ENCODE data around the gene SEPSECS.
"Not testable (repeated sequence)": the region's sequence is repeated elsewhere in the genome, so short reads cannot be mapped to it uniquely, and the experiment has no call there.

Gene SEPSECS

GRCh38 chr4:25109511-25109910 is 50.7 kb downstream of the SEPSECS start:
- DNase-seq (ENCODE audit: low read depth) = no peak

- no peak for DNase-seq (ENCODE audit: low read depth)
Measured at GRCh38 chr4:25108556-25108955, 51.7 kb downstream of the SEPSECS start.

DNA sequence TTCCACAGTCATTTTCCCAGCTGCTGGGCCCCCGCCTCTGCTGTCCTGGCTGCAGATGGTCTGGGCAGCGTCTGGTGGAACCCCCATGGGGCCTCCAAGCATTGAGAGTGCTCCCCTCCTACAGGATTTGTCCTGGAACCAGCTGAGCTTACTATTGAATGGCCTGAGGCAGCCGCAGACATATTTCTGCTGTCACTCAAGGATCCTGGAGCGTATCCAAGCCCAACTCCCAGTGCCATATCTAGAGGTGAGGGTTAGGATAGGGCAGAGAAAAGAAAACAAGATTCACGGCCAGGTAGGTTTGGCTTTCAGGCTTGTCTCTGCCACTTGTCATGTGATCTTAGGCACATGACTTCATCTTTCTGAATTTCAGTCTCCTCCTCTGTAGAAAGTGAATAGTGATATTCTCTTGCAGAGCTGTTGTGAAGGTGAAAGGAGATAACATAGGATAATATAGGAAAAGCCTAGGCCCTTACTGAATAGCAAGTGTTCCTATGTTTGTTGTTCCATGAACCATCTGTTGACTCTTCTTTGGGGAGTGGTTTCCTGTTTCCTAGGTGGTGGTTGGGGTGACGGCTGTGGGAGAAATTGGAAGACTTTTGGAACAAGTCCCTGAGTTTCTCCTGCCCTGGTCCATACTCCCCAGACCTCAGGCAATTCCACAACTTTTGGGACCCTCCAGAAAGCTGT is 52.3 kb downstream of the SEPSECS start:
- DNase-seq (ENCODE audit: low read depth) = no peak

GRCh38 chr4:25106363-25107151 is 53.7 kb downstream of the SEPSECS start:
- no peak for DNase-seq (ENCODE audit: low read depth)

GRCh38 chr4:25104591-25104990 is 55.7 kb downstream of the SEPSECS start:
- no peak for DNase-seq (ENCODE audit: low read depth)

DNA sequence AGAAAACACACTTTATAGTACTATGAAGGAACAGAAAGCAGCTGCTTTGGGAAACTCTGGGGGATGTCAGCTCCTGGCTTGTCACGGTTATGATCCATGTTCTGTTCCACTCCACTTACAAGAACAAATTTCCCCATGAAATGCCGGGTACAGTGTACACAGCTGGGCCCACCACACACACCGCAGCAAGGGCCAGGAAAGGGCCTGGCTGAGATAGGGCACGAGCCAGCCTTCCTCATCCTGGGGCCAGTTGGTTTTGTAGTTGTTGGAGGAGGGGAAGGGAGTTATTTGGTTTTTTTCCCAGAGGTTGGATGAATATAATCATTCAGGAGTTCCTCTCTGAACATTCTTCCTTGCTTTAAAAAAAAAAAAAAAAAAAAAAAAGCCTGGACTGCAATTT is 56.8 kb downstream of the SEPSECS start:
- DNase-seq (ENCODE audit: low read depth) = no peak

DNA sequence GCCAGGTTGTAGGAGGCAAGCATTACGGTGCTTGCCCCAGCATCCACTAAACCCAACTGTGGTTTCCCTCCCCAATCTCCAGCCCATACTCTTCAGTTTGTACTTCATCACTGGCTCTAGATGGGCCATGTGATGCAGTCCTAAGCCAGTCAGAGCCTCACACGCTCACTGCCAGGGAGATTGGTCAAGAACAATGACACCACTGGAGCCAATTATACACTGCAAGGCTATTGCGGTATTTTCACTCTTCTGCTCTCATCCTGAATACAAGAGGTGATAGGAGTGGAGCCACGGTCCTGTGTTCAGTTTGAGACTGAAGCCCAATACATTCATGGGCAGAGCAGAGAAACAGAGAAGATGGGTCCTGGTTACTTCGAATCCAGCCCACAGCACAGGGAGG is 58.4 kb downstream of the SEPSECS start:
- no peak for DNase-seq (ENCODE audit: low read depth)

- DNase-seq (ENCODE audit: low read depth) = no peak
Measured at GRCh38 chr4:25100710-25101109, 59.5 kb downstream of the SEPSECS start.

GRCh38 chr4:25100021-25100555 is 60.2 kb downstream of the SEPSECS start:
- no peak for DNase-seq (ENCODE audit: low read depth)

DNA sequence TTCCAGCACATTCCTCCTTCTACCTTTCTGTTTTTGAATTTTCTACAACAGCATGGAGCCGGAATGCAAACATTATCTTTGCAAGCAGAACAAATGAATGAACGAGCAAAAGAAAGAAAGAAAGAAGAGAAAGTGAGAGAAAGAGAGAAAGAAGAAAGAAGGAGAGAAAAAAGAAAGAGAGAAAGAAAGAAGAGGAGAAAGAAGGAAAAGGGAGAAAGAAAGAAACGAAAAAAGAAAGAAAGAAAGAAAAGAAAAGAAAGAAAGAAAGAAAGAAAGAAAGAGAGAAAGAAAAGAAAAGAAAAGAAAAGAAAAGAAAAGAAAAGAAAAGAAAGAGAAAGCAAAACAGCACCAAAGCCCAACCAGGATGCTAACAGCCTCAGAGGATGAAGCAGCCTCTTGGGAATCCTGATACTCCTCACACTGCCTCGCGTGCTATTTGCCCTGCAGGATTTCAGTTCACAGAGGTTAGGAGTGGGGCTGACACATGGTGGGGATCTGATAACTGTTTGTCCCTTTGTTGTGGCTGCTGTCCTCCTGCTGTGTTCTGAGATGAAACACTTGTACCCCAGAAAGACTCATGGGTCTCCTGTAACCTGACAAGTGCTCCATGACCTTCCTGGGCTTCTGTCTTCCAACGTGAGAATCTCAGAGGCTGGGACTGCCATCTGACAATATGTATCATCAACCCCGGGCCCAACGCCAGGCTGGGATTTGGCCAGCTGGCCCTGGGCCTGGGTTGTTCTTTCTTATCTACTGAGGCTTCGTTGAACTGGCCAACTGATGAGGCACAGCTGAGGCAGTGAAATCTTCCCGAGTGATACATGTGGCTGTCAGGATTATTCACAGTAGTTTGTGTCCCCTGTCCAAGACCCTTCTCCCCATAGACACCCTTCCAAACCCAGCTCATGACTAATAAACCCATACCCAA is 61.0 kb downstream of the SEPSECS start:
- DNase-seq (ENCODE audit: low read depth) = peak; percentile 6

- DNase-seq (ENCODE audit: low read depth) = no peak
Measured at GRCh38 chr4:25096981-25097443, 63.2 kb downstream of the SEPSECS start.

DNA sequence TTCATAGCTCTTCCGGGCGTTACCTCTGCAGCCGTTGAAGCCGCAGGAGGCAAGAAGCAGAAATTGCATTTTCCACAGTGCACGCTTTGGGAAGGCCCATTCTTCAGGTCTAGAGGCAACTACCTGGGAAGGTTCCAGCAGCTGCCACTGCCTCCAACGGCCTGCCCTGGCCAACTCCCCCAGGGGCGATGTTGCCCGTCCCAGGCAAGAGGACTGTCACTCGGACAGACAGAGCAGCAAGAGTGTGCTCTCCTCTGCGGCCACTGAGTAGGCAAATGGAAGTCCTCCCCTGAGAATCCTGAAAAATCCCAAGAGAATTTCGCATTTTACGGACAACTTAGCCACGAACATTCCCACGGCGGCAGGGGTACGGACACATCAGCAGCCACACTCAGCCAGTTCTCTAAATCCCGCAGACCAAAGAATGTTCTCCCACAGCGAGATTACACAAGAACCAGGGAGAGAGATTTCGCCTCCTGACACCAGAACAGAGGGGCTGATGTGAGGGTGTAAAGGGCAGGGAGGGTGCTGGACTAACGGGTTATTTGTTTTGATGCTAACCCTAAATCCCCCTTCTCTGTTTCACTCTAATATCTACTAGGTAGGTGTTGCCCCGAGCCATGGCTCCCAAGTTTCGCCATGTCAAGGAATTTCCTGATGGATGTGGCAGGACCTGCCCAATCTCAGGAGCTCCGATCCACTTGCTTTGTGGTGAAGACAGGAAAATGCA is 63.8 kb downstream of the SEPSECS start:
- no peak for DNase-seq (ENCODE audit: low read depth)

GRCh38 chr4:25095837-25096236 is 64.4 kb downstream of the SEPSECS start:
- DNase-seq (ENCODE audit: low read depth) = no peak

DNA sequence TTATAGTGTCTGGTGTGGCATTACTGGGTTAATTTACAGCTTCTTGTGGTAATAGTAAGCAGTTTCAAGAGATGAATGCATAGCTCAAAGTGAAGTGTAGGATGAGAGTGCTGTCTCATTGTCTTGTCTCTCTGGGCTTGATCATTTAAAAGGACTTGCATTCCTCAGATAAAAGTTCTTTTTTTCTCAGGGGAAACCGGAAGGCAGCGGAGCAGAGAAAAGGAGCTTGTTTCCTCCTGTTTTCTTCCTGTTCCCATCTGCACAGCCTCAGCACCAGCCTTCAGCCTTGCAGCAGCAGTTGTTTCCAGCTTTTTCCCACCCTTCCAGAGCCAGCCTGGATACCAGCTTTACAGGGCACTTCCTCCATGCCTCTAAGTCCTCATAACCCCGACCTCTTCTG is 68.1 kb downstream of the SEPSECS start:
- DNase-seq (ENCODE audit: low read depth) = no peak

DNA sequence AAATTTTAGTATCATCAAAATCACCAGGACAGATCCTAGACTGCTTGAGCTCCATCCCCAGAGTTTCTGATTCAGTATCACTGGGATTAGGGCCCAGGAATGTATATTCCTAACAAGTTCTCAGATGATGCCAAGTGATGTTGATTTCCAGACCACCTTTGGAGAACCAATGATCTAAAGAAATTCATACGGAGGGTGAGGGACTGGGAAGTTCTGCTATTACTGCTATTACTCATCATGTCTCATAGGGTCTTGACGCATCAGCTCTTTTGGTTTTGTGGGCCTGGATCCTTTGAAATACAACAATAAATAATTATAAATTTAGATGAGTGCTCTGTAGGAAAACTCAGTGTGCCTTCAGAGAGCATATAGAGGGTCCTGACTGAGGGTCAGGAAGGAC is 69.7 kb downstream of the SEPSECS start:
- no peak for DNase-seq (ENCODE audit: low read depth)

GRCh38 chr4:25089051-25089763 is 71.0 kb downstream of the SEPSECS start:
- DNase-seq (ENCODE audit: low read depth) = no peak

DNA sequence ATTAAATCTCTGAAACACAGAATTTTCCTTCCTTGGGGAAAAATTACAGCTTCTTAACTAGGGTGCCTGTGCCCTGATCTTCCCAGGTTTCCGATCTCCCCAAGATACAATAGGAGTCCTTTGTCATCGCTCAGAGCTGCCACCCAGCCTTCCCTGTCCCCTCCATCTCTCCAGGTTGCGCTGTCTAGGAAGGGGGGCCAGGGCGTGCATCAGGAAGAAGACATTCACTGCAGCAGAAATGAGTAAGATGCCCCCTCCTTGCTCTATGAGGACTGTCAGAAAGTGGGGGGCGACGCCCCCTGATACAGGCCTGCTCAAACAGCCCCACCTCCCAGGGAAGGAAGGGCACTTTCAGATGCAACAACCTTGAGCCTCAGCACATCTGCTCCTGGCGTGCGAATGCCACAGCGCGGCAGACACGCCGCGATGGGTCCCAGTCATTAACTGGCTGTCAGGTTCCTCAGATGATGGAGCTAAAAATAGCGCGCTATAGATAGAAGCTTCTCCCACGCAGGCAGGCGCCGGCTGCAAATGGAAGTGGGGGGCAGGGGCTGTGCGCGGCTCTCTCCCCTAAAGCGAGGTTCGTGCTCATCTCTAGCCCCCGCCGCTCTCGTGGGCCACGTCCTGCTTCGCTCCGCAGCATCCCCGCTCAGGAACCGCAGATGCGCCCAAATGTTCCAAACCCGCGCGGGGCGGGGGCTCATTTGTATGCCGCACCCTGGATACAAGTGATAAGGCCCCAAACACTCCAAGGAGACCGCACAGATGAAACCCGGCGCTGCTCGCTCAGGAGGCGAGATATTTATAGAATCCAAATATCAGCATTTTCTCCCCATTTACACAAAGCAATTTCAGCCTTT is 71.9 kb downstream of the SEPSECS start:
- DNase-seq (ENCODE audit: low read depth) = no peak

GRCh38 chr4:25085671-25086070 is 74.6 kb downstream of the SEPSECS start:
- DNase-seq (ENCODE audit: low read depth) = no peak

- not testable (repeated sequence) for DNase-seq (ENCODE audit: low read depth)
Measured at GRCh38 chr4:25083441-25083840, 76.8 kb downstream of the SEPSECS start.
